ENCODE results near the gene GALNT13. TPM values are rescaled to one million over a fixed set of nuclear protein-coding genes. Genes with fewer than 3 reads are reported as not detected.

GALNT13 gene
- total and polyA plus RNA-seq, 4 donors, result not detected

DNA sequence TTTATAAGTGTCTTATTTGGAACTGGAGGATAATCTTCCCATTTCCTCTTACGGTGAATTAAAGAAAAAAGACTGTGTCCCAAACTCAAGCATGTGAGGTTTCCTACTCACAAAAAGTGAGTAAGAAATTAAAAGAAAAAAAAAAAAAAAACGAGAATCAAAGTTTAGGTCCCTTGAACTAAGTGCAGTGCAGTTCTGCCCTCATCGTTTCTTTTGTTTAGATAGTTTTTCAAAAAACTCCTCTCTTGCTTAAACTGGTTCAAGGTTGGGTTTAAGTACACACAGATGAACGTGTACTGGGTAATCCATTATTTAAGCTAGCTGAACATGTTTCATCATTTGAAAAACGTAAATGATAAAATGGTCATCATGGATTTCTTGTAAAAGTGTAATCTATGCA is 590.9 kb downstream of the GALNT13 start:
- Histone ChIP-seq H3K9ac (ENCODE audit: low read depth in 1 of 2, low read length in 2 of 2) (no peak overlapping the region), H3K27ac (ENCODE audit: low read depth in 1 of 2, low read length in 2 of 2) (peak overlapping the region in 1 of 2 donors; percentile 46), H3K4me3 (ENCODE audit: low read depth in 1 of 3, low read length in 3 of 3) (no peak overlapping the region), H3K36me3 (ENCODE audit: control insufficient read depth in 4 of 4, insufficient read depth in 3 of 4, low read depth in 1 of 4, low read length in 3 of 4) (no peaks in the 10 kb centered on the region), H3K27me3 (ENCODE audit: control insufficient read depth in 4 of 4, insufficient read depth in 4 of 4, low read length in 3 of 4) (no peaks in the 10 kb centered on the region), H3K9me3 (ENCODE audit: control insufficient read depth in 4 of 4, low read length in 3 of 4) (no peaks in the 10 kb centered on the region), H3K4me1 (ENCODE audit: control insufficient read depth in 4 of 4, insufficient read depth in 4 of 4, low read length in 3 of 4) (peaks cover 0 to 8% (median 4%) of the 10 kb centered on the region in 4 donors)
- DNase-seq (ENCODE audit: low spot score), result no peak
- TF ChIP-seq YY1 (IDR thresholded peaks at IDR 0.05) (peak; percentile 40), HNF4G (IDR thresholded peaks at IDR 0.05) (no peak), EGR1 (IDR thresholded peaks at IDR 0.05; ENCODE audit: low read depth in 2 of 2) (no peak), RAD21 (IDR thresholded peaks at IDR 0.05) (peak in 1 of 2 donors; percentile 29), JUND (IDR thresholded peaks at IDR 0.05) (peak in 1 of 2 donors; percentile 48), TAF1 (conservative IDR thresholded peaks at IDR 0.05) (no peak), GABPA (IDR thresholded peaks at IDR 0.05 in 1 of 2, conservative IDR thresholded peaks at IDR 0.05 in 1 of 2) (no peak), HNF4A (conservative IDR thresholded peaks at IDR 0.05) (peak; percentile 69 to 73), SP1 (IDR thresholded peaks at IDR 0.05) (peak; percentile 68), FOXA2 (IDR thresholded peaks at IDR 0.05) (peak; percentile 79), RXRA (IDR thresholded peaks at IDR 0.05) (peak; percentile 76 to 86), NR2F2 (IDR thresholded peaks at IDR 0.05) (no peak), FOXA1 (IDR thresholded peaks at IDR 0.05) (peak; percentile 75)
- TF ChIP-seq, protein P1, sequence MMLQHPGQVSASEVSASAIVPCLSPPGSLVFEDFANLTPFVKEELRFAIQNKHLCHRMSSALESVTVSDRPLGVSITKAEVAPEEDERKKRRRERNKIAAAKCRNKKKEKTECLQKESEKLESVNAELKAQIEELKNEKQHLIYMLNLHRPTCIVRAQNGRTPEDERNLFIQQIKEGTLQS (IDR thresholded peaks at IDR 0.05), result no peak
- TF ChIP-seq, protein P2, sequence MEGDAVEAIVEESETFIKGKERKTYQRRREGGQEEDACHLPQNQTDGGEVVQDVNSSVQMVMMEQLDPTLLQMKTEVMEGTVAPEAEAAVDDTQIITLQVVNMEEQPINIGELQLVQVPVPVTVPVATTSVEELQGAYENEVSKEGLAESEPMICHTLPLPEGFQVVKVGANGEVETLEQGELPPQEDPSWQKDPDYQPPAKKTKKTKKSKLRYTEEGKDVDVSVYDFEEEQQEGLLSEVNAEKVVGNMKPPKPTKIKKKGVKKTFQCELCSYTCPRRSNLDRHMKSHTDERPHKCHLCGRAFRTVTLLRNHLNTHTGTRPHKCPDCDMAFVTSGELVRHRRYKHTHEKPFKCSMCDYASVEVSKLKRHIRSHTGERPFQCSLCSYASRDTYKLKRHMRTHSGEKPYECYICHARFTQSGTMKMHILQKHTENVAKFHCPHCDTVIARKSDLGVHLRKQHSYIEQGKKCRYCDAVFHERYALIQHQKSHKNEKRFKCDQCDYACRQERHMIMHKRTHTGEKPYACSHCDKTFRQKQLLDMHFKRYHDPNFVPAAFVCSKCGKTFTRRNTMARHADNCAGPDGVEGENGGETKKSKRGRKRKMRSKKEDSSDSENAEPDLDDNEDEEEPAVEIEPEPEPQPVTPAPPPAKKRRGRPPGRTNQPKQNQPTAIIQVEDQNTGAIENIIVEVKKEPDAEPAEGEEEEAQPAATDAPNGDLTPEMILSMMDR (IDR thresholded peaks at IDR 0.05; ENCODE audit: low read depth, low read length, missing input control), result no peak
- TF ChIP-seq, protein P3, sequence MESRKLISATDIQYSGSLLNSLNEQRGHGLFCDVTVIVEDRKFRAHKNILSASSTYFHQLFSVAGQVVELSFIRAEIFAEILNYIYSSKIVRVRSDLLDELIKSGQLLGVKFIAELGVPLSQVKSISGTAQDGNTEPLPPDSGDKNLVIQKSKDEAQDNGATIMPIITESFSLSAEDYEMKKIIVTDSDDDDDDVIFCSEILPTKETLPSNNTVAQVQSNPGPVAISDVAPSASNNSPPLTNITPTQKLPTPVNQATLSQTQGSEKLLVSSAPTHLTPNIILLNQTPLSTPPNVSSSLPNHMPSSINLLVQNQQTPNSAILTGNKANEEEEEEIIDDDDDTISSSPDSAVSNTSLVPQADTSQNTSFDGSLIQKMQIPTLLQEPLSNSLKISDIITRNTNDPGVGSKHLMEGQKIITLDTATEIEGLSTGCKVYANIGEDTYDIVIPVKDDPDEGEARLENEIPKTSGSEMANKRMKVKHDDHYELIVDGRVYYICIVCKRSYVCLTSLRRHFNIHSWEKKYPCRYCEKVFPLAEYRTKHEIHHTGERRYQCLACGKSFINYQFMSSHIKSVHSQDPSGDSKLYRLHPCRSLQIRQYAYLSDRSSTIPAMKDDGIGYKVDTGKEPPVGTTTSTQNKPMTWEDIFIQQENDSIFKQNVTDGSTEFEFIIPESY (IDR thresholded peaks at IDR 0.05), result peak; percentile 33
- TF ChIP-seq, protein P4, sequence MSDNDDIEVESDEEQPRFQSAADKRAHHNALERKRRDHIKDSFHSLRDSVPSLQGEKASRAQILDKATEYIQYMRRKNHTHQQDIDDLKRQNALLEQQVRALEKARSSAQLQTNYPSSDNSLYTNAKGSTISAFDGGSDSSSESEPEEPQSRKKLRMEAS (IDR thresholded peaks at IDR 0.05), result peak; percentile 33
- TF ChIP-seq, protein P5, sequence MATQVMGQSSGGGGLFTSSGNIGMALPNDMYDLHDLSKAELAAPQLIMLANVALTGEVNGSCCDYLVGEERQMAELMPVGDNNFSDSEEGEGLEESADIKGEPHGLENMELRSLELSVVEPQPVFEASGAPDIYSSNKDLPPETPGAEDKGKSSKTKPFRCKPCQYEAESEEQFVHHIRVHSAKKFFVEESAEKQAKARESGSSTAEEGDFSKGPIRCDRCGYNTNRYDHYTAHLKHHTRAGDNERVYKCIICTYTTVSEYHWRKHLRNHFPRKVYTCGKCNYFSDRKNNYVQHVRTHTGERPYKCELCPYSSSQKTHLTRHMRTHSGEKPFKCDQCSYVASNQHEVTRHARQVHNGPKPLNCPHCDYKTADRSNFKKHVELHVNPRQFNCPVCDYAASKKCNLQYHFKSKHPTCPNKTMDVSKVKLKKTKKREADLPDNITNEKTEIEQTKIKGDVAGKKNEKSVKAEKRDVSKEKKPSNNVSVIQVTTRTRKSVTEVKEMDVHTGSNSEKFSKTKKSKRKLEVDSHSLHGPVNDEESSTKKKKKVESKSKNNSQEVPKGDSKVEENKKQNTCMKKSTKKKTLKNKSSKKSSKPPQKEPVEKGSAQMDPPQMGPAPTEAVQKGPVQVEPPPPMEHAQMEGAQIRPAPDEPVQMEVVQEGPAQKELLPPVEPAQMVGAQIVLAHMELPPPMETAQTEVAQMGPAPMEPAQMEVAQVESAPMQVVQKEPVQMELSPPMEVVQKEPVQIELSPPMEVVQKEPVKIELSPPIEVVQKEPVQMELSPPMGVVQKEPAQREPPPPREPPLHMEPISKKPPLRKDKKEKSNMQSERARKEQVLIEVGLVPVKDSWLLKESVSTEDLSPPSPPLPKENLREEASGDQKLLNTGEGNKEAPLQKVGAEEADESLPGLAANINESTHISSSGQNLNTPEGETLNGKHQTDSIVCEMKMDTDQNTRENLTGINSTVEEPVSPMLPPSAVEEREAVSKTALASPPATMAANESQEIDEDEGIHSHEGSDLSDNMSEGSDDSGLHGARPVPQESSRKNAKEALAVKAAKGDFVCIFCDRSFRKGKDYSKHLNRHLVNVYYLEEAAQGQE (IDR thresholded peaks at IDR 0.05), result peak; percentile 47
- 34% methylated on average over 5 of the region's 5 CpGs for WGBS

Data from liver (tissue), 9 donors.